Lung (tissue), 12 donors: ENCODE measurements around the gene MED12L. TPM values are rescaled to one million over a fixed set of nuclear protein-coding genes. Genes with fewer than 3 reads are reported as not detected.

Experiments
- ATAC-seq: fragments of 200-7000 bp; cut with Tn5 transposase; one replicate; pipeline ENCODE4 v1.9.1; 2020; ENCODE audit warnings: moderate number of reproducible peaks; ENCODE audit not compliant: insufficient read depth, low FRiP score
- DNase-seq, 3 donors: peaks; one replicate each; pipeline ENCODE4 v3.0.0-alpha.2; 2013 to 2017
- H3K27ac ChIP-seq, 2 donors: one replicate each; pipeline ENCODE4 v1.5.1; 2013; ENCODE audit warnings: mild to moderate bottlenecking in 2 of 2, moderate library complexity in 2 of 2, control low read depth in 1 of 2, inconsistent platforms in 1 of 2, low read depth in 1 of 2, low read length in 1 of 2
- H3K27me3 ChIP-seq, 3 donors: one replicate each; pipeline ENCODE4 v1.5.1; 2013; ENCODE audit warnings: low read length in 2 of 3; ENCODE audit not compliant: control insufficient read depth in 3 of 3, insufficient read depth in 3 of 3
- H3K36me3 ChIP-seq, 4 donors: one replicate each; pipeline ENCODE4 v1.5.1; 2013; ENCODE audit warnings: low read length in 4 of 4, mild to moderate bottlenecking in 1 of 4, moderate library complexity in 1 of 4; ENCODE audit not compliant: control insufficient read depth in 4 of 4, insufficient read depth in 4 of 4
- H3K4me1 ChIP-seq, 5 donors: one replicate each; pipeline ENCODE4 v1.5.1; 2013; ENCODE audit warnings: low read length in 5 of 5, mild to moderate bottlenecking in 2 of 5, moderate library complexity in 1 of 5; ENCODE audit not compliant: control insufficient read depth in 5 of 5, insufficient read depth in 5 of 5
- H3K4me3 ChIP-seq: one replicate; pipeline ENCODE4 v1.5.1; 2013; ENCODE audit warnings: mild to moderate bottlenecking, control low read depth, moderate library complexity
- H3K9ac ChIP-seq, 2 donors: one replicate each; pipeline ENCODE4 v1.5.1; 2013; ENCODE audit warnings: low read length in 2 of 2, control low read depth in 1 of 2; ENCODE audit not compliant: insufficient read depth in 1 of 2
- H3K9me3 ChIP-seq, 4 donors: one replicate each; pipeline ENCODE4 v1.5.1; 2013; ENCODE audit warnings: low read length in 3 of 4, mild to moderate bottlenecking in 1 of 4, moderate library complexity in 1 of 4; ENCODE audit not compliant: control insufficient read depth in 4 of 4, insufficient read depth in 3 of 4
- WGBS, 2 donors: extraction: QIAGEN DNeasy Blood & Tissue Kit; methylation state at CpG; one replicate each; pipeline ENCODE4 v1.1.7; 2013; 5-methylcytosine and 5-hydroxymethylcytosine counted together
- polyA plus RNA-seq, 2 donors: library from polyadenylated mRNA; stranded (reverse); fragments of 200-250 nt; gene quantifications; one replicate each; pipeline ENCODE4 v1.2.1, GENCODE V29; 2013
- total RNA-seq, 2 donors: library from RNA; depleted of rRNA in 1 of 2; stranded (reverse); fragments of >200 nt in 1 of 2; gene quantifications; one replicate each; pipeline ENCODE4 v1.2.1, GENCODE V29; 2014 to 2021
- TF ChIP-seq, protein P1 (sequence below): IDR thresholded peaks from 2 replicates; pipeline ENCODE4 v1.5.1; 2012; ENCODE audit warnings: mild to moderate bottlenecking; ENCODE audit errors: control extremely low read depth, extremely low read depth
- donor health status: control.
- donor health status: control.
- donor health status: Bipolar disorder and iron deficiency.
- donor health status: healthy.
- donor health status: DM: yes; HTN: yes; CAD: no.

The MED12L gene
- total and polyA plus RNA-seq, 4 donors = 0.02 to 0.82 (median 0.30) TPM

DNA sequence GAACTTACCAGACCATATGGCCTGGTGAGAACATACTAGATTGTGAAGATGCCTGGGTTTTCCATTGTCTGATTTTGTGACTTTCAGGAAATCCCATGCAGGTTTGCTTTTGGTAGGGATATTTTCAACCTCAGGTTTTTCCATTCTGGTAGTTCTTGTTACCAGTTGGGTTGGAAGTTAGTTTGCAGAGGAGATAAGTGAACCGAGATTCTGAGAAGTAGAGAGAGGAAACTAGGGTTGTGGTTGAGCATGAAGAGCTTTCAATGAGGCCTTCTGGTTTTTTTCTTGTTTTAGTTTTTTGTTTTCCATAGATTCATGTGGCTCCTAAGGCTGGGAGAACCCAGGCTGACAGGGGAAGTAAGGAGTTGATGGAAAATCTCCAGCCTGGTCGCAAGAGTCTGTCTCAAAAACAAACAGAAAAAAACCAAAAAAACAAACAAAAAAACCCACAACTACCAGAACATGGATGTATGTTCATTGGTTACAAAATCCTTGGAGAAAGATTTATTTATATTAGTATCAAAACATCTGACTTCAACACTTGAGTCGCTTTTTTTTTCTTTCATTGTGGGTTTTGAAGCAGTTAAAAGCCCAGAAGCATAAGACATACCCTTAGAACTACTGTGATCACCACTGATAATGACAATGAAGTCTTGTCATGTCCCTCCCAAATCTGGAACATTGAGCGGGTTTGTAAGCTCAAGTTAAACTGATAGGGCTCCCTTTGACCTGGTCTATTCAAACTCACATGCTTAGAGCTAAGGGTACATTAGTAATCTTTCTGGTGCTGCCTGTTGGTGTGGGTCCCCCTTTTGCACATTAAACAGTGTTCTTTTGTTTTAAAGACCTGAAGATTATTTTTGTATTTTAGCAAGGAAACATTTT lies 114.3 kb downstream of the MED12L start:
- Histone ChIP-seq H3K9me3 (no peaks in the 10 kb centered on the region), H3K36me3 (no peaks in the 10 kb centered on the region), H3K9ac (no peak overlapping the region), H3K4me3 (no peak overlapping the region), H3K27ac (no peak overlapping the region), H3K27me3 (no peaks in the 10 kb centered on the region), H3K4me1 (peaks cover 0 to 4% (median 0%) of the 10 kb centered on the region in 5 donors)
- TF ChIP-seq, protein P1, sequence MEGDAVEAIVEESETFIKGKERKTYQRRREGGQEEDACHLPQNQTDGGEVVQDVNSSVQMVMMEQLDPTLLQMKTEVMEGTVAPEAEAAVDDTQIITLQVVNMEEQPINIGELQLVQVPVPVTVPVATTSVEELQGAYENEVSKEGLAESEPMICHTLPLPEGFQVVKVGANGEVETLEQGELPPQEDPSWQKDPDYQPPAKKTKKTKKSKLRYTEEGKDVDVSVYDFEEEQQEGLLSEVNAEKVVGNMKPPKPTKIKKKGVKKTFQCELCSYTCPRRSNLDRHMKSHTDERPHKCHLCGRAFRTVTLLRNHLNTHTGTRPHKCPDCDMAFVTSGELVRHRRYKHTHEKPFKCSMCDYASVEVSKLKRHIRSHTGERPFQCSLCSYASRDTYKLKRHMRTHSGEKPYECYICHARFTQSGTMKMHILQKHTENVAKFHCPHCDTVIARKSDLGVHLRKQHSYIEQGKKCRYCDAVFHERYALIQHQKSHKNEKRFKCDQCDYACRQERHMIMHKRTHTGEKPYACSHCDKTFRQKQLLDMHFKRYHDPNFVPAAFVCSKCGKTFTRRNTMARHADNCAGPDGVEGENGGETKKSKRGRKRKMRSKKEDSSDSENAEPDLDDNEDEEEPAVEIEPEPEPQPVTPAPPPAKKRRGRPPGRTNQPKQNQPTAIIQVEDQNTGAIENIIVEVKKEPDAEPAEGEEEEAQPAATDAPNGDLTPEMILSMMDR = no peak
- no peak for DNase-seq
- 65 to 76% methylated on average over 4 of the region's 4 CpGs for WGBS, 2 donors
- no peak for ATAC-seq

DNA sequence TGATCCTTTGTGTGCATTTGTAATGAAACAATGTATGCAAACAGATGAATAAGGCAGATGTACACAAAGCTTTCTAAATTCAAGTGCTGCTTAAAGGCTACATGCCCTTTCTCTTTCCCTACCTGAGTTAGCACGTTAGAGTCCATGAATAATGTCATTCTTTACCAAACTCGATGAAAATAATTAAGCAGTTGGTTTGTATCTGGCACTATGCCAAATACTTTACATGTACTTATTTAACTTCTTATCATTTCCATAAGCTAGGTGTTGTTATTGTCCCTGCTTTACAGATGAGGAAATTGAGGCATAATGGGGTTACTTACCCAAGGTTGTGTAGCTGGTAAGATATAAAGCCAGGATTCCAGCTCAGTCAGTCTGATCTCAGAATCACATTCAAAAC lies 115.1 kb downstream of the MED12L start:
- ATAC-seq (no peak), DNase-seq (no peak)
- 52 to 81% methylated on average over 2 of the region's 2 CpGs for WGBS, 2 donors
- Histone ChIP-seq H3K27me3 (no peaks in the 10 kb centered on the region), H3K27ac (no peak overlapping the region), H3K4me1 (peaks cover 0 to 4% (median 0%) of the 10 kb centered on the region in 5 donors), H3K9ac (no peak overlapping the region), H3K9me3 (no peaks in the 10 kb centered on the region), H3K36me3 (no peaks in the 10 kb centered on the region), H3K4me3 (no peak overlapping the region)
- TF ChIP-seq, protein P1 = no peak

DNA sequence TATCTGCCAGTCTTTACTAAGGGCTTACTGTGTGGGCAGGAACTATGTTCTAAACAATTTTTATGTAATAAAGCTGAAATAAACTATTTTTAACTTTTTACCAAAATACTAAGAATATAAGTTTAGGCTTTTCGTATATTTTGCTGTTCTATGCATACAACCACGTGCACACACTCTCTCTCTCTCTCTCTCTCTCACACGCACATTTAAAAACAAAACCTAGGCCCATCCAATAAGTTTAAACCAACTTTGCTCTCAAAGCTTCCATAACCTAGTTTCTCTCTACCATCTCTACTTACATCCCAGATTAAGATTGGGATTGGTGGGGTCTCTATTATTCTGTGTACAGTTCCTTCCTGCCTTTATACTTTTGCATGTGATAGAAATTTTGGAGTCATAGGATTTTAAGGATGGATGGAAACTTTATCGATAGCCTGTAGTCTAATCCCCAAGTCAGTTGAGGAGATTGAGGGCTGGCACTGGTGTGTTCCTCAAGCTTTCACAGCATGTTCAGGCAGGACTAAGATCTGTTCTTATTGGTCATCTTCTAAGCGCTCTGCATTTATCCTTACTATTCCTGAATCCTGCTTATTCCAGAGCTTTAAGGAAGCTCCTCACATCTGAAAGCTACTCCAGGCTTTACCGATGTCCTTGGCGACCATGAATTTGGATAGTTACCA lies 115.7 kb downstream of the MED12L start:
- WGBS, 2 donors = 89 to 98% methylated on average over 7 of the region's 7 CpGs

More for the DNA sequence above, 115.7 kb downstream of the MED12L start:
- TF ChIP-seq, protein P1 = no peak
- H3K9ac ChIP-seq = no peak overlapping the region
- no peak overlapping the region for H3K4me3 ChIP-seq
- H3K27ac ChIP-seq = no peak overlapping the region
- no peaks in the 10 kb centered on the region for H3K36me3 ChIP-seq
- peaks cover 0 to 4% (median 0%) of the 10 kb centered on the region in 5 donors for H3K4me1 ChIP-seq
- DNase-seq (no peak), ATAC-seq (no peak)
- H3K27me3 ChIP-seq = no peaks in the 10 kb centered on the region
- no peaks in the 10 kb centered on the region for H3K9me3 ChIP-seq
